GM23248 (cell line): Measurements from ENCODE around the gene TMC6. TPM values are rescaled to one million over a fixed set of nuclear protein-coding genes. Genes with fewer than 3 reads are reported as not detected.

Source experiments
- DNase-seq: peaks from one replicate; pipeline ENCODE4 v3.0.0-alpha.2; 2015
- H2AFZ ChIP-seq: fragments of 200-600 bp; sonication (generic); 2 replicates; pipeline ENCODE4 v1.6.1; 2016; ENCODE audit warnings: antibody characterized with exemption
- H3F3A ChIP-seq: fragments of 200-600 bp; sonication (generic); 2 replicates; pipeline ENCODE4 v1.6.1; 2016; ENCODE audit warnings: mild to moderate bottlenecking, antibody characterized with exemption, mixed run types; ENCODE audit not compliant: insufficient read depth
- H3K27ac ChIP-seq: fragments of 200-600 bp; sonication (generic); 2 replicates; pipeline ENCODE4 v1.5.1; 2016; ENCODE audit warnings: mild to moderate bottlenecking
- H3K27me3 ChIP-seq: fragments of 200-600 bp; sonication (generic); replicated peaks from 2 replicates; pipeline ENCODE4 v1.6.1; 2016; ENCODE audit warnings: mild to moderate bottlenecking; ENCODE audit not compliant: insufficient read depth
- H3K36me3 ChIP-seq: fragments of 200-600 bp; sonication (generic); 2 replicates; pipeline ENCODE4 v1.6.1; 2016; ENCODE audit warnings: low read depth, mild to moderate bottlenecking
- H3K4me1 ChIP-seq: fragments of 200-600 bp; sonication (generic); 2 replicates; pipeline ENCODE4 v1.6.1; 2016; ENCODE audit warnings: mild to moderate bottlenecking; ENCODE audit not compliant: insufficient read depth
- H3K4me2 ChIP-seq: fragments of 200-600 bp; sonication (generic); one replicate; pipeline ENCODE4 v1.6.1; 2016; ENCODE audit warnings: mild to moderate bottlenecking; ENCODE audit not compliant: unreplicated experiment
- H3K4me3 ChIP-seq: fragments of 200-600 bp; sonication (generic); 2 replicates; pipeline ENCODE4 v1.5.1; 2016; ENCODE audit warnings: mild to moderate bottlenecking
- H3K79me2 ChIP-seq: fragments of 200-600 bp; sonication (generic); 2 replicates; pipeline ENCODE4 v1.6.1; 2016; ENCODE audit warnings: mild to moderate bottlenecking; ENCODE audit not compliant: insufficient read depth
- H3K9ac ChIP-seq: fragments of 200-600 bp; sonication (generic); 2 replicates; pipeline ENCODE4 v1.6.1; 2016; ENCODE audit warnings: mild to moderate bottlenecking
- H3K9me2 ChIP-seq: fragments of 200-600 bp; sonication (generic); 2 replicates; pipeline ENCODE4 v1.6.1; 2016; ENCODE audit warnings: mixed run types, mild to moderate bottlenecking, moderate library complexity; ENCODE audit not compliant: insufficient read depth
- H3K9me3 ChIP-seq: fragments of 200-600 bp; sonication (generic); one replicate; pipeline ENCODE4 v1.6.1; 2017; ENCODE audit warnings: low read depth
- H4K20me1 ChIP-seq: fragments of 200-600 bp; sonication (generic); 2 replicates; pipeline ENCODE4 v1.6.0; 2016; ENCODE audit not compliant: insufficient read depth
- EZH2 ChIP-seq: fragments of 200-600 bp; sonication (generic); IDR thresholded peaks from 2 replicates; pipeline ENCODE4 v1.6.1; 2018; ENCODE audit warnings: antibody characterized with exemption, mild to moderate bottlenecking; ENCODE audit not compliant: insufficient read depth, poor library complexity, severe bottlenecking
- EZH2phosphoT487 ChIP-seq: fragments of 200-600 bp; sonication (generic); IDR thresholded peaks from 2 replicates; pipeline ENCODE4 v1.6.1; 2018; ENCODE audit warnings: antibody characterized with exemption, moderate library complexity, mild to moderate bottlenecking, low read depth; ENCODE audit not compliant: insufficient read depth
- WGBS, 2 experiments: methylation state at CpG; one replicate each; pipeline ENCODE4 v1.1.6; 2015 to 2017; ENCODE audit warnings: low lambda C conversion rate in 2 of 2, low coverage in 1 of 2; ENCODE audit errors: missing lambda C conversion rate in 2 of 2; 5-methylcytosine and 5-hydroxymethylcytosine counted together
- in situ Hi-C: fragments of 300-500 bp; cut with MboI; formaldehyde crosslinking; loops from 2 replicates; pipeline ENCODE4 v1.15.0; 2020
- polyA plus RNA-seq: library from polyadenylated mRNA; unstranded; fragments of >200 nt; fragmentation: Nextera tagmentation; extraction: Ambion mirVana; gene quantifications from 2 replicates; pipeline ENCODE4 v1.2.1, GENCODE V29; 2016
- total RNA-seq: library from RNA; depleted of rRNA; stranded (reverse); fragments of >200 nt; shearing (Covaris generic); gene quantifications from 2 replicates; pipeline ENCODE4 v1.2.3, GENCODE V29; 2014

The TMC6 gene
- total and polyA plus RNA-seq, 2 experiments from 2014 or later, result not detected

- H2AFZ ChIP-seq, result no peak overlapping the region
- WGBS, 2 experiments, result 85 to 86% methylated on average over 20 to 30 of the region's 30 CpGs
- TF ChIP-seq EZH2phosphoT487, result no peak
- no peak for TF ChIP-seq EZH2
- no peak for DNase-seq
- H3K9ac ChIP-seq, result no peak overlapping the region
- no peaks in the 10 kb centered on the region for H3K9me2 ChIP-seq
- H3F3A ChIP-seq, result no peaks in the 10 kb centered on the region
- H3K79me2 ChIP-seq, result no peaks in the 10 kb centered on the region
- H3K4me1 ChIP-seq, result 0 out of 2 replicates have a peak, but pooled peaks cover 3% of the 10 kb centered on the region
- H3K4me3 ChIP-seq, result no peak overlapping the region
- no peak overlapping the region for H3K27ac ChIP-seq
- no peak overlapping the region for H3K4me2 ChIP-seq
- no peaks in the 10 kb centered on the region for H3K9me3 ChIP-seq
- H4K20me1 ChIP-seq, result no peaks in the 10 kb centered on the region
- peaks cover 20% of the 10 kb centered on the region for H3K27me3 ChIP-seq
- in situ Hi-C loops, result no loop called here
- H3K36me3 ChIP-seq, result no peaks in the 10 kb centered on the region
Observed at GRCh38 chr17:78124081-78124835, 4.3 kb downstream of the TMC6 start.

GRCh38 chr17:78123258-78123929 lies 5.2 kb downstream of the TMC6 start:
- TF ChIP-seq EZH2phosphoT487 (no peak), EZH2 (no peak)
- 87% methylated on average over 5 of the region's 5 CpGs for WGBS, 2 experiments

GRCh38 chr17:78122931-78123249 lies 5.7 kb downstream of the TMC6 start:
- TF ChIP-seq EZH2 (no peak), EZH2phosphoT487 (no peak)
- H3K9ac ChIP-seq, result no peak overlapping the region
- H3K4me2 ChIP-seq, result no peak overlapping the region
- no peaks in the 10 kb centered on the region for H3K79me2 ChIP-seq
- no peaks in the 10 kb centered on the region for H3K9me3 ChIP-seq
- H3F3A ChIP-seq, result no peaks in the 10 kb centered on the region
- H3K27me3 ChIP-seq, result peaks cover 8% of the 10 kb centered on the region
- H3K9me2 ChIP-seq, result no peaks in the 10 kb centered on the region
- no peak overlapping the region for H2AFZ ChIP-seq
- in situ Hi-C loops, result no loop called here
- H3K4me1 ChIP-seq, result no peaks in the 10 kb centered on the region
- no peak overlapping the region for H3K4me3 ChIP-seq
- 65 to 79% methylated on average over 4 of the region's 4 CpGs for WGBS, 2 experiments
- no peak overlapping the region for H3K27ac ChIP-seq
- DNase-seq, result no peak
- no peaks in the 10 kb centered on the region for H3K36me3 ChIP-seq
- no peaks in the 10 kb centered on the region for H4K20me1 ChIP-seq

More at GRCh38 chr17:78123258-78123929, 5.2 kb downstream of the TMC6 start:
- Histone ChIP-seq H3K4me3 (no peak overlapping the region), H4K20me1 (no peaks in the 10 kb centered on the region), H3F3A (no peaks in the 10 kb centered on the region), H2AFZ (no peak overlapping the region), H3K9me2 (no peaks in the 10 kb centered on the region), H3K4me1 (no peaks in the 10 kb centered on the region), H3K9ac (no peak overlapping the region), H3K27me3 (peaks cover 14% of the 10 kb centered on the region), H3K4me2 (no peak overlapping the region), H3K27ac (no peak overlapping the region), H3K9me3 (no peaks in the 10 kb centered on the region), H3K79me2 (no peaks in the 10 kb centered on the region), H3K36me3 (no peaks in the 10 kb centered on the region)
- in situ Hi-C loops, result no loop called here
- DNase-seq, result no peak

GRCh38 chr17:78122216-78122930 lies 6.2 kb downstream of the TMC6 start:
- Histone ChIP-seq H4K20me1 (no peaks in the 10 kb centered on the region), H3K4me2 (no peak overlapping the region), H2AFZ (no peak overlapping the region), H3K9me2 (no peaks in the 10 kb centered on the region), H3K4me3 (no peak overlapping the region), H3K4me1 (no peaks in the 10 kb centered on the region), H3K36me3 (no peaks in the 10 kb centered on the region), H3K79me2 (no peaks in the 10 kb centered on the region), H3K27ac (no peak overlapping the region), H3F3A (no peaks in the 10 kb centered on the region), H3K27me3 (peaks cover 3% of the 10 kb centered on the region), H3K9ac (no peak overlapping the region), H3K9me3 (no peaks in the 10 kb centered on the region)
- no peak for TF ChIP-seq EZH2
- TF ChIP-seq EZH2phosphoT487, result no peak
- WGBS, 2 experiments, result 80% methylated on average over 20 to 23 of the region's 23 CpGs
- in situ Hi-C loops, result no loop called here
- DNase-seq, result no peak
